Activated T-helper 1 cell treated with anti-CD3 and anti-CD28 coated beads, Interleukin-2, amount 50 U/mL, for 16 hours (primary cell): ENCODE measurements around the gene SMC1A.

Experiments used
- DNase-seq, 2 donors: peaks; one replicate each; pipeline ENCODE4 v3.0.0-alpha.2; 2020; ENCODE audit warnings: low read depth in 1 of 2, low spot score in 1 of 2

SMC1A gene

GRCh38 chrX:53347948-53348347 is 74.5 kb downstream of the SMC1A start:
- DNase-seq = no peak

GRCh38 chrX:53340852-53341645 is 81.4 kb downstream of the SMC1A start:
- DNase-seq = no peak

GRCh38 chrX:53337101-53337500 is 85.4 kb downstream of the SMC1A start:
- DNase-seq = no peak

GRCh38 chrX:53333853-53334252 is 88.6 kb downstream of the SMC1A start:
- DNase-seq = no peak

- no peak for DNase-seq
Observed at GRCh38 chrX:53332204-53332603, 90.2 kb downstream of the SMC1A start.

GRCh38 chrX:53330331-53330730 is 92.1 kb downstream of the SMC1A start:
- DNase-seq = no peak

- DNase-seq = no peak
Observed at GRCh38 chrX:53324803-53325202, 97.7 kb downstream of the SMC1A start.
